Measurements from ENCODE around the gene DLGAP3. TPM values are rescaled to one million over a fixed set of nuclear protein-coding genes. Genes with fewer than 3 reads are reported as not detected.
A peak's percentile ranks its signal among the peaks of the same experiment; 100 is the strongest.

DLGAP3 gene
- total and polyA plus RNA-seq, 2 of the 13 experiments (the other 11 are each of a cell fraction or from before 2014, with no cell fraction given), result 0.03 to 0.04 TPM

- TF ChIP-seq MED8 (CRISPR knock-in tag; IDR thresholded peaks at IDR 0.05; ENCODE audit: insufficient replicate concordance) (no peak), KLF15 (CRISPR knock-in tag; IDR thresholded peaks at IDR 0.05; ENCODE audit: borderline replicate concordance) (0 out of 2 replicates have a peak, but pooled peaks have one; percentile 45), GTF2F1 (IDR thresholded peaks at IDR 0.05; ENCODE audit: low read length) (no peak), TBX2 (CRISPR knock-in tag; IDR thresholded peaks at IDR 0.05; ENCODE audit: borderline replicate concordance) (peak; percentile 84), HES4 (CRISPR knock-in tag; IDR thresholded peaks at IDR 0.05; ENCODE audit: borderline replicate concordance) (no peak), ZBTB10 (CRISPR knock-in tag; IDR thresholded peaks at IDR 0.05; ENCODE audit: borderline replicate concordance) (no peak), HMG20B (CRISPR knock-in tag; conservative IDR thresholded peaks at IDR 0.05) (no peak), ZNF629 (CRISPR knock-in tag; conservative IDR thresholded peaks at IDR 0.05) (no peak; the same call in 1 of the 2 replicates), CENPBD1 (CRISPR knock-in tag; IDR thresholded peaks at IDR 0.05; ENCODE audit: borderline replicate concordance, low read depth) (no peak), TCF12 (IDR thresholded peaks at IDR 0.05) (no peak), TCF12 (CRISPR knock-in tag; IDR thresholded peaks at IDR 0.05) (0 out of 2 replicates have a peak, but pooled peaks have one; percentile 57), ZNF775 (CRISPR knock-in tag; IDR thresholded peaks at IDR 0.05; ENCODE audit: borderline replicate concordance) (0 out of 2 replicates have a peak, but pooled peaks have one; percentile 52), THAP11 (CRISPR knock-in tag; IDR thresholded peaks at IDR 0.05) (peak; percentile 94), ZBTB33 (CRISPR knock-in tag; IDR thresholded peaks at IDR 0.05) (peak; percentile 51; the same call in 1 of the 2 replicates), SMARCC2 (IDR thresholded peaks at IDR 0.05) (no peak), JUN (CRISPR knock-in tag; IDR thresholded peaks at IDR 0.05) (0 out of 2 replicates have a peak, but pooled peaks have one; percentile 53), ZNF124 (CRISPR knock-in tag; IDR thresholded peaks at IDR 0.05) (peak; percentile 55; the same call in 1 of the 2 replicates), MAFG (CRISPR knock-in tag; IDR thresholded peaks at IDR 0.05) (no peak), SRY (CRISPR knock-in tag; IDR thresholded peaks at IDR 0.05) (no peak; the same call in none of the 2 replicates), JUNB (CRISPR knock-in tag; IDR thresholded peaks at IDR 0.05; ENCODE audit: borderline replicate concordance) (no peak; the same call in 1 of the 2 replicates), BCL6 (CRISPR knock-in tag; IDR thresholded peaks at IDR 0.05) (peak; percentile 23; the same call in 1 of the 2 replicates), MIXL1 (CRISPR knock-in tag; IDR thresholded peaks at IDR 0.05) (peak; percentile 70)
- TF ChIP-seq, protein P1, sequence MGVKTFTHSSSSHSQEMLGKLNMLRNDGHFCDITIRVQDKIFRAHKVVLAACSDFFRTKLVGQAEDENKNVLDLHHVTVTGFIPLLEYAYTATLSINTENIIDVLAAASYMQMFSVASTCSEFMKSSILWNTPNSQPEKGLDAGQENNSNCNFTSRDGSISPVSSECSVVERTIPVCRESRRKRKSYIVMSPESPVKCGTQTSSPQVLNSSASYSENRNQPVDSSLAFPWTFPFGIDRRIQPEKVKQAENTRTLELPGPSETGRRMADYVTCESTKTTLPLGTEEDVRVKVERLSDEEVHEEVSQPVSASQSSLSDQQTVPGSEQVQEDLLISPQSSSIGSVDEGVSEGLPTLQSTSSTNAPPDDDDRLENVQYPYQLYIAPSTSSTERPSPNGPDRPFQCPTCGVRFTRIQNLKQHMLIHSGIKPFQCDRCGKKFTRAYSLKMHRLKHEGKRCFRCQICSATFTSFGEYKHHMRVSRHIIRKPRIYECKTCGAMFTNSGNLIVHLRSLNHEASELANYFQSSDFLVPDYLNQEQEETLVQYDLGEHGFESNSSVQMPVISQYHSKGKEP (CRISPR knock-in tag; IDR thresholded peaks at IDR 0.05), result no peak
These were observed 69.8 kb downstream of the DLGAP3 start, which contains the start of gene SMIM12 (continued) for GRCh38 chr1:34859446-34860200.

Data from HepG2 (cell line).